IMR-90 (cell line): Measurements from ENCODE around the gene MED12L. TPM values are rescaled to one million over a fixed set of nuclear protein-coding genes. Genes with fewer than 3 reads are reported as not detected.
"Not testable (repeated sequence)": the region's sequence is repeated elsewhere in the genome, so short reads cannot be mapped to it uniquely, and the experiment has no call there.

Experiments
- ATAC-seq: fragments of 200-7000 bp; cut with Tn5 transposase; 2 replicates; pipeline ENCODE4 v1.9.1; 2020; ENCODE audit warnings: low read depth, mild to moderate bottlenecking, moderate library complexity
- BruUV-seq: library from RNA; stranded (reverse); fragments of 400-500 nt; replicated peaks from 2 replicates; lab custom pipeline; 2021; lab: Mats Ljungman, UMichigan
- CTCF ChIA-PET: fragments of 300-600 bp; formaldehyde crosslinking; extraction: SDS; loops from one replicate; lab custom pipeline; 2021; ENCODE audit warnings: antibody characterized with exemption; lab: Yijun Ruan, JAX
- POLR2A ChIA-PET: fragments of 300-600 bp; sonication (Branson Sonifier 250); formaldehyde crosslinking; loops from one replicate; lab custom pipeline; 2022; ENCODE audit warnings: antibody characterized with exemption; ENCODE audit not compliant: unreplicated experiment; lab: Charles Lee
- DNase-seq: peaks from one replicate; pipeline ENCODE4 v3.0.0; 2013
- H2AFZ ChIP-seq: replicated peaks from 2 replicates; pipeline ENCODE3; 2013; ENCODE audit warnings: low read length, mild to moderate bottlenecking; ENCODE audit not compliant: poor library complexity
- H2AK5ac ChIP-seq: 2 replicates; pipeline ENCODE4 v1.6.1; 2013; ENCODE audit warnings: low read depth, low read length, inconsistent platforms
- H2AK9ac ChIP-seq: replicated peaks from 2 replicates; pipeline ENCODE3; 2013; ENCODE audit warnings: mild to moderate bottlenecking, low read depth, low read length, moderate library complexity; ENCODE audit not compliant: poor library complexity
- H2BK120ac ChIP-seq: 2 replicates; pipeline ENCODE4 v1.6.1; 2013; ENCODE audit warnings: low read depth, low read length, inconsistent platforms
- H2BK15ac ChIP-seq: 3 replicates; pipeline ENCODE4 v1.6.1; 2013; ENCODE audit warnings: low read depth, low read length, inconsistent platforms
- H2BK20ac ChIP-seq: 2 replicates; pipeline ENCODE4 v1.6.1; 2013; ENCODE audit warnings: low read depth, mild to moderate bottlenecking, inconsistent platforms, low read length, moderate library complexity
- H2BK5ac ChIP-seq: 2 replicates; pipeline ENCODE4 v1.6.1; 2013; ENCODE audit warnings: mild to moderate bottlenecking, low read depth, low read length, inconsistent platforms; ENCODE audit not compliant: poor library complexity, severe bottlenecking
- H3K14ac ChIP-seq: replicated peaks from 2 replicates; pipeline ENCODE4 v1.6.1; 2013; ENCODE audit warnings: low read depth, low read length, inconsistent platforms
- H3K18ac ChIP-seq: 2 replicates; pipeline ENCODE4 v1.6.1; 2013; ENCODE audit warnings: low read depth, low read length, control low read depth
- H3K23ac ChIP-seq: 2 replicates; pipeline ENCODE4 v1.6.1; 2013; ENCODE audit warnings: low read depth, low read length, inconsistent platforms
- H3K27ac ChIP-seq: 2 replicates; pipeline ENCODE4 v1.5.1; 2013; ENCODE audit warnings: mild to moderate bottlenecking, control low read depth, low read length; ENCODE audit not compliant: insufficient read depth
- H3K27me3 ChIP-seq: 2 replicates; pipeline ENCODE4 v1.6.1; 2013; ENCODE audit warnings: low read length; ENCODE audit not compliant: control insufficient read depth, insufficient read depth
- H3K36me3 ChIP-seq: 2 replicates; pipeline ENCODE4 v1.6.1; 2013; ENCODE audit warnings: low read length, mixed read lengths; ENCODE audit not compliant: control insufficient read depth, insufficient read depth
- H3K4ac ChIP-seq: 2 replicates; pipeline ENCODE4 v1.6.1; 2013; ENCODE audit warnings: low read depth, low read length, inconsistent platforms
- H3K4me1 ChIP-seq: 2 replicates; pipeline ENCODE4 v1.6.1; 2013; ENCODE audit warnings: low read length, mixed read lengths; ENCODE audit not compliant: control insufficient read depth, insufficient read depth
- H3K4me2 ChIP-seq: 2 replicates; pipeline ENCODE4 v1.6.1; 2013; ENCODE audit warnings: low read depth, mild to moderate bottlenecking, control low read depth, low read length, moderate library complexity
- H3K4me3 ChIP-seq: 2 replicates; pipeline ENCODE4 v1.5.1; 2013; ENCODE audit warnings: low read depth, mild to moderate bottlenecking, control low read depth, low read length, moderate library complexity; ENCODE audit not compliant: insufficient read depth
- H3K56ac ChIP-seq: 2 replicates; pipeline ENCODE4 v1.6.1; 2013; ENCODE audit warnings: low read length, inconsistent platforms; ENCODE audit not compliant: insufficient read depth; ENCODE audit errors: extremely low read depth
- H3K79me1 ChIP-seq, 2 experiments: 2 replicates each; pipeline ENCODE4 v1.6.1; 2013; ENCODE audit warnings: low read length in 2 of 2, inconsistent platforms in 1 of 2, low read depth in 1 of 2
- H3K9ac ChIP-seq: 2 replicates; pipeline ENCODE4 v1.6.1; 2013; ENCODE audit warnings: low read depth, low read length, control low read depth
- H3K9me1 ChIP-seq: 2 replicates; pipeline ENCODE4 v1.6.1; 2013; ENCODE audit warnings: low read length, inconsistent platforms; ENCODE audit not compliant: insufficient read depth
- H3K9me3 ChIP-seq: 2 replicates; pipeline ENCODE4 v1.6.1; 2013; ENCODE audit warnings: low read length; ENCODE audit not compliant: control insufficient read depth, insufficient read depth
- H4K20me1 ChIP-seq: 2 replicates; pipeline ENCODE4 v1.6.1; 2013; ENCODE audit warnings: low read length, inconsistent platforms; ENCODE audit not compliant: insufficient read depth
- H4K5ac ChIP-seq: 2 replicates; pipeline ENCODE4 v1.6.1; 2013; ENCODE audit warnings: mild to moderate bottlenecking, low read depth, low read length, control low read depth
- H4K8ac ChIP-seq, 2 experiments: 2 replicates each; pipeline ENCODE4 v1.6.1; 2013; ENCODE audit warnings: low read depth in 2 of 2, low read length in 2 of 2, control low read depth in 1 of 2, inconsistent platforms in 1 of 2
- H4K91ac ChIP-seq: 2 replicates; pipeline ENCODE4 v1.6.1; 2013; ENCODE audit warnings: low read depth, low read length, inconsistent platforms; ENCODE audit not compliant: insufficient read depth
- WGBS, 2 experiments: methylation state at CpG; one replicate each; pipeline versions ENCODE4 v1.1.5 to v1.1.7; 2013; ENCODE audit warnings: missing lambda C conversion rate in 2 of 2; ENCODE audit not compliant: insufficient read length in 1 of 2; ENCODE audit errors: extremely low coverage in 2 of 2; 5-methylcytosine and 5-hydroxymethylcytosine counted together
- dilution Hi-C: fragments of 300-500 bp; cut with HindIII; formaldehyde crosslinking; loops from one replicate; pipeline ENCODE4 v1.14.3; 2018; ENCODE audit warnings: low sequenced_read_pairs; ENCODE audit not compliant: unreplicated experiment
- in situ Hi-C: fragments of 300-500 bp; cut with MboI; formaldehyde crosslinking; loops from 3 replicates; pipeline ENCODE4 v1.14.3; 2019; ENCODE audit warnings: low sequenced_read_pairs, inconsistent platforms, mixed read lengths
- intact Hi-C: fragments of 100-400 bp; cut with micrococcal nuclease; formaldehyde crosslinking; loops from 2 replicates; pipeline ENCODE4 v1.10.0; 2022
- polyA plus RNA-seq, 3 experiments: library from polyadenylated mRNA; depleted of rRNA; stranded (reverse); fragments of >200 nt; gene quantifications; 2 replicates each; pipeline ENCODE4 v1.2.3, GENCODE V29; 2012; ENCODE audit warnings: low replicate concordance in 1 of 3
- total RNA-seq: library from RNA; depleted of rRNA; stranded (reverse); fragments of >200 nt; gene quantifications from 2 replicates; pipeline ENCODE4 v1.2.3, GENCODE V29; 2012

The MED12L gene
- total and polyA plus RNA-seq, 2 of the 4 experiments (the other 2 are of a cell fraction): 0.05 to 0.18 TPM

DNA sequence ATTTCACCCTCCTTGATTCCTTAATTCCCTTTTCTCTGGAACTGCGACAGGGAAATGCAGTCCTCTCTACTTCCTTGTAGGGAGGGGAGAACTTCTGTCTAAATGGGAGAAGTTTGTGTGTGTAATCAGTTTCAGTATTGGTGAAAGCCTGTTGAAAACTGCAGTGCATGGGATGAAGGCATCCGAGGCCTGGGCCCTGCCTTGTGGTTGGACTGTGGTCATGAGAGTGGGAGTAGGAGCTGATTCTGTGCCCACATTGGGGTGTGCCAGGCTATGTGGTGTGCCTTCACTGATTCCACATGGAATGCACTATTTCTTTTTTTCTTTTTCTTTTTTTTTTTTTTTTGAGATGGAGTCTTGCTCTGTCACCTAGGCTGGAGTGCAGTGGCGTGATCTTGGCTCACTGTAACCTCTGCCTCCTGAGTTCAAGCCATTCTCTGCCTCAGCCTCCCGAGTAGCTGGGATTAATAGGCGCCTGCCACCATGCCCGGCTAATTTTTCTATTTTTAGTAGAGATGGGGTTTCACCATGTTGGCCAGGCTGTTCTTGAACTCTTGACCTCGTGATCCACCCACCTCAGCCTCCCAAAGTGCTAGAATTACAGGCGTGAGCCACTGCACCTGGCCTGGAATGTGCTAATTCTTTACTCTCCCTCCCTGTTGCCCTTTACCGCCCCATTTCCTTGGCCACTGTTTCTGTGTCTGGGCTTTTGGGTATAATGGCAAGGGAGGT lies 84.7 kb downstream of the MED12L start:
- H3K4me2 ChIP-seq, H3K9ac ChIP-seq, H3K27ac ChIP-seq, H4K20me1 ChIP-seq, H2BK20ac ChIP-seq, H4K91ac ChIP-seq, dilution Hi-C loops, POLR2A ChIA-PET, H3K56ac ChIP-seq, H2AK9ac ChIP-seq, H2BK120ac ChIP-seq, BruUV-seq, H3K79me1 ChIP-seq, H4K5ac ChIP-seq, H3K4me3 ChIP-seq, H3K23ac ChIP-seq, H2BK15ac ChIP-seq, H3K4ac ChIP-seq, H3K18ac ChIP-seq, DNase-seq, H2AK5ac ChIP-seq, H3K9me3 ChIP-seq, ATAC-seq, H3K4me1 ChIP-seq, H3K27me3 ChIP-seq, H2AFZ ChIP-seq, H3K36me3 ChIP-seq, H2BK5ac ChIP-seq, H3K9me1 ChIP-seq: not testable (repeated sequence)
- intact Hi-C loops: loop anchor here (10.0 kb wide), 1 partner anchor 265 kb away; no protein-coding TSS in a partner anchor
- WGBS, 2 experiments: no CpG with 5 or more reads among the region's 9 CpGs
- peak overlapping the region in 1 of 2 experiments; percentile 39; a peak in 1 of 4 replicates for H4K8ac ChIP-seq
- in situ Hi-C loops: loop anchor here (5.0 kb wide), 2 partner anchors 57 to 107 kb away; partner anchors contain the start of gene P2RY14
- 0 out of 2 replicates have a peak overlapping the region, but pooled peaks have one; percentile 33 for H3K14ac ChIP-seq
- CTCF ChIA-PET: interaction anchor here (1.5 to 2.3 kb wide), 3 partner anchors 14 to 58 kb away, joined by 3 to 10 read pairs (median 7); no protein-coding TSS in a partner anchor
